K562 (cell line): ENCODE measurements around the gene CNBD2. TPM values are rescaled to one million over a fixed set of nuclear protein-coding genes. Genes with fewer than 3 reads are reported as not detected.
A peak's percentile ranks its signal among the peaks of the same experiment; 100 is the strongest.

Experiments
- ATAC-seq: fragments of 200-7000 bp; cut with Tn5 transposase; 3 replicates; pipeline ENCODE4 v1.9.1; 2020; ENCODE audit warnings: moderate library complexity
- BruUV-seq: library from RNA; stranded (reverse); fragments of 400-500 nt; replicated peaks from 2 replicates; lab custom pipeline; 2021; lab: Mats Ljungman, UMichigan
- CTCF ChIA-PET: fragments of 300-600 bp; formaldehyde crosslinking; extraction: SDS; loops from one replicate; lab custom pipeline; 2021; ENCODE audit warnings: low intra/inter-chr PET ratio; lab: Yijun Ruan, JAX
- POLR2A ChIA-PET: fragments of 300-600, 350-650 bp; sonication (Branson Sonifier 250); formaldehyde crosslinking; extraction: SDS; loops from one replicate; lab custom pipeline; 2021; ENCODE audit warnings: antibody characterized with exemption, inconsistent platforms; lab: Yijun Ruan, JAX
- DNase-seq, 4 experiments: peaks; one replicate each; pipeline versions ENCODE4 v3.0.0 to v3.0.0-alpha.2; 2011 to 2018; ENCODE audit warnings: low spot score in 3 of 4, mixed read lengths in 3 of 4; ENCODE audit errors: extremely low read depth in 1 of 4
- FAIRE-seq: peaks from 2 replicates; lab custom pipeline; 2011; peaks lifted over from hg19 to GRCh38; lab: Jason Lieb, UNC
- H2AFZ ChIP-seq: 2 replicates; pipeline ENCODE4 v1.6.0; 2011; ENCODE audit warnings: low read depth, low read length, control low read depth, inconsistent platforms
- H3K27ac ChIP-seq: fragments of 200-600 bp; 3 replicates; pipeline ENCODE4 v1.8.0; 2011; ENCODE audit warnings: low read depth, mild to moderate bottlenecking, control low read depth, inconsistent platforms, low read length, moderate library complexity, mixed read lengths; ENCODE audit errors: extremely low read depth
- H3K27me3 ChIP-seq, 2 experiments: fragments of 300-600 bp in 1 of 2; 2 replicates in 1 of 2; 3 replicates in 1 of 2; pipeline versions ENCODE4 v1.6.0 to v1.8.0; 2011; ENCODE audit warnings: inconsistent platforms in 2 of 2, low read length in 2 of 2, mild to moderate bottlenecking in 1 of 2, mixed read lengths in 1 of 2, moderate library complexity in 1 of 2; ENCODE audit not compliant: control insufficient read depth in 2 of 2, insufficient read depth in 2 of 2
- H3K36me3 ChIP-seq: fragments of 300-600 bp; 3 replicates; pipeline ENCODE4 v1.8.0; 2011; ENCODE audit warnings: mild to moderate bottlenecking, low read length, inconsistent platforms; ENCODE audit not compliant: control insufficient read depth, insufficient read depth
- H3K4me1 ChIP-seq, 2 experiments: fragments of 200-600 bp in 1 of 2; replicated peaks in 1 of 2; 2 replicates in 1 of 2; 3 replicates in 1 of 2; pipeline versions ENCODE4 v1.5.1 to v1.8.0; 2011; ENCODE audit warnings: inconsistent platforms in 2 of 2, low read length in 2 of 2, mild to moderate bottlenecking in 1 of 2, mixed read lengths in 1 of 2, moderate library complexity in 1 of 2; ENCODE audit not compliant: control insufficient read depth in 2 of 2, insufficient read depth in 2 of 2
- H3K4me2 ChIP-seq: 2 replicates; pipeline ENCODE4 v1.6.1; 2011; ENCODE audit warnings: low read length, control low read depth, inconsistent platforms, mixed read lengths; ENCODE audit not compliant: insufficient read depth
- H3K4me3 ChIP-seq: fragments of 200-600 bp; sonication (generic), shearing (Covaris generic); 2 replicates; pipeline ENCODE4 v1.5.1; 2016; ENCODE audit warnings: control low read depth, inconsistent platforms
- H3K79me2 ChIP-seq: fragments of 200-600 bp; 3 replicates; pipeline ENCODE4 v1.8.0; 2011; ENCODE audit warnings: low read length, inconsistent platforms; ENCODE audit not compliant: control insufficient read depth, insufficient read depth
- H3K9ac ChIP-seq, 2 experiments: 2 replicates each; pipeline versions ENCODE4 v1.6.0 to v1.6.1; 2011; ENCODE audit warnings: low read depth in 2 of 2, low read length in 2 of 2, control low read depth in 1 of 2, inconsistent platforms in 1 of 2, mild to moderate bottlenecking in 1 of 2, mixed read lengths in 1 of 2; ENCODE audit not compliant: insufficient read depth in 1 of 2
- H3K9me1 ChIP-seq: one replicate; pipeline ENCODE4 v1.6.0; 2011; ENCODE audit warnings: inconsistent platforms, mild to moderate bottlenecking, low read length, moderate library complexity; ENCODE audit not compliant: control insufficient read depth, insufficient read depth
- H3K9me3 ChIP-seq: replicated peaks from 2 replicates; pipeline ENCODE4 v1.5.1; 2011; ENCODE audit warnings: low read depth, low read length, inconsistent platforms; ENCODE audit not compliant: control insufficient read depth, insufficient read depth
- H4K20me1 ChIP-seq: replicated peaks from 2 replicates; pipeline ENCODE4 v1.6.1; 2011; ENCODE audit warnings: low read length, inconsistent platforms, mixed read lengths; ENCODE audit not compliant: control insufficient read depth, insufficient read depth
- BCOR ChIP-seq: fragments of 450-650 bp; IDR thresholded peaks from 2 replicates; pipeline ENCODE4 v1.6.1; 2016
- BRCA1 ChIP-seq, 2 experiments: fragments of 450-650 bp in 1 of 2; sonication (generic) in 1 of 2; formaldehyde crosslinking in 1 of 2; IDR thresholded peaks; 2 replicates each; pipeline versions ENCODE4 v1.5.0 to v1.6.1; 2017 to 2020; ENCODE audit warnings: mild to moderate bottlenecking in 1 of 2, missing genetic modification reagents in 1 of 2
- ID3 ChIP-seq, 2 experiments: fragments of 250-450 bp in 1 of 2; fragments of 450-650 bp in 1 of 2; sonication (Bioruptor Pico) in 1 of 2; IDR thresholded peaks; 2 replicates each; pipeline versions ENCODE4 v1.6.1 to v1.8.0; 2016 to 2021; ENCODE audit warnings: mild to moderate bottlenecking in 2 of 2, moderate library complexity in 2 of 2, missing compliant biosample characterization in 1 of 2, missing genetic modification characterization in 1 of 2
- JUND ChIP-seq, 2 experiments: IDR thresholded peaks; 2 replicates in 1 of 2; 3 replicates in 1 of 2; pipeline ENCODE4 v1.6.1; 2011; ENCODE audit warnings: borderline replicate concordance in 2 of 2, low read depth in 2 of 2, low read length in 2 of 2, improper control_type of control experiment in 1 of 2, missing biosample characterization in 1 of 2, missing genetic modification characterization in 1 of 2, missing genetic modification reagents in 1 of 2
- KDM1A ChIP-seq, 2 experiments: fragments of 450-650 bp; IDR thresholded peaks; 2 replicates each; pipeline ENCODE4 v1.6.1; 2016; ENCODE audit warnings: mild to moderate bottlenecking in 2 of 2
- MCM7 ChIP-seq, 2 experiments: fragments of 450-650 bp; IDR thresholded peaks; 2 replicates each; pipeline ENCODE4 v1.6.1; 2016 to 2018
- MXI1 ChIP-seq: IDR thresholded peaks from 2 replicates; pipeline ENCODE4 v1.6.1; 2011; ENCODE audit warnings: low read depth, mild to moderate bottlenecking, improper control_type of control experiment, low read length
- PHTF2 ChIP-seq: fragments of 250-450 bp; sonication (Bioruptor Pico); IDR thresholded peaks from 2 replicates; pipeline ENCODE4 v1.5.0; 2021; ENCODE audit warnings: mild to moderate bottlenecking
- POLR2G ChIP-seq: fragments of 200-400 bp; formaldehyde crosslinking; IDR thresholded peaks from 2 replicates; pipeline ENCODE4 v1.6.1; 2017; ENCODE audit warnings: low read depth, mild to moderate bottlenecking, antibody characterized with exemption, low read length, moderate library complexity
- POLR3A ChIP-seq: IDR thresholded peaks from 2 replicates; pipeline ENCODE4 v1.6.1; 2011; ENCODE audit warnings: borderline replicate concordance, mild to moderate bottlenecking, moderate library complexity; ENCODE audit not compliant: insufficient read length, insufficient read depth; ENCODE audit errors: extremely low read depth
- RAD21 ChIP-seq, 2 experiments: fragments of 250-450 bp in 1 of 2; fragments of 450-650 bp in 1 of 2; sonication (Bioruptor Pico) in 1 of 2; formaldehyde crosslinking in 1 of 2; IDR thresholded peaks in 1 of 2; conservative IDR thresholded peaks in 1 of 2; 2 replicates each; pipeline versions ENCODE4 v1.4.0 to v1.8.0; 2020 to 2022; ENCODE audit warnings: mild to moderate bottlenecking in 2 of 2, moderate library complexity in 1 of 2
- RBM25 ChIP-seq: fragments of 200-400 bp; formaldehyde crosslinking; IDR thresholded peaks from 2 replicates; pipeline ENCODE4 v1.6.1; 2018; ENCODE audit warnings: low read length, low read depth, moderate library complexity; ENCODE audit not compliant: severe bottlenecking
- SMARCE1 ChIP-seq: fragments of 450-650 bp; IDR thresholded peaks from 2 replicates; pipeline ENCODE4 v1.7.1; 2016; ENCODE audit warnings: mild to moderate bottlenecking
- TCF7L2 ChIP-seq: fragments of 150-350 bp; IDR thresholded peaks from 2 replicates; pipeline ENCODE4 v1.6.1; 2016; ENCODE audit warnings: low read depth, mild to moderate bottlenecking, low read length, moderate library complexity
- XRCC4 ChIP-seq: IDR thresholded peaks from one replicate; pipeline ENCODE4 v1.6.1; 2011; ENCODE audit not compliant: insufficient read depth, insufficient read length; ENCODE audit errors: extremely low read depth
- YBX1 ChIP-seq: fragments of 450-650 bp; IDR thresholded peaks from 2 replicates; pipeline ENCODE4 v1.7.1; 2016; ENCODE audit warnings: mild to moderate bottlenecking
- ZNF740 ChIP-seq, 3 experiments: fragments of 200-800 bp in 1 of 3; sonication (Bioruptor generic) in 1 of 3; sonication (generic) in 1 of 3; formaldehyde crosslinking in 1 of 3; IDR thresholded peaks; 2 replicates each; pipeline versions ENCODE4 v1.6.1 to v1.8.0; 2016 to 2022; ENCODE audit warnings: mild to moderate bottlenecking in 2 of 3, missing compliant biosample characterization in 2 of 3, missing genetic modification characterization in 2 of 3, missing genetic modification reagents in 1 of 3
- ZNF764 ChIP-seq: fragments of 250-450 bp; sonication (Bioruptor Pico); IDR thresholded peaks from 2 replicates; pipeline ENCODE4 v1.4.0; 2020; ENCODE audit warnings: low read depth, mild to moderate bottlenecking, moderate library complexity
- ZZZ3 ChIP-seq: fragments of 450-650 bp; IDR thresholded peaks from 2 replicates; pipeline ENCODE4 v1.6.1; 2016; ENCODE audit warnings: antibody characterized with exemption, mild to moderate bottlenecking, moderate library complexity
- WGBS: fragments of 100-300 bp; shearing (Covaris generic); methylation state at CpG from one replicate; pipeline ENCODE4 v1.1.6; 2016; ENCODE audit warnings: low coverage, mixed read lengths; ENCODE audit not compliant: insufficient coverage; ENCODE audit errors: missing lambda C conversion rate; 5-methylcytosine and 5-hydroxymethylcytosine counted together
- in situ Hi-C: fragments of 300-500 bp; cut with MboI; formaldehyde crosslinking; loops from 4 replicates; pipeline ENCODE4 v1.15.0; 2018; ENCODE audit warnings: inconsistent platforms, mixed read lengths
- intact Hi-C: fragments of 100-400 bp; cut with micrococcal nuclease; formaldehyde crosslinking; loops from 2 replicates; pipeline ENCODE4 v1.14.2; 2022
- polyA plus RNA-seq, 8 experiments: library from polyadenylated mRNA; depleted of rRNA in 4 of 8; stranded (reverse) in 5 of 8; unstranded in 3 of 8; fragments of >200 nt; fragmentation: Nextera tagmentation in 2 of 8; fragmentation: Illumina TruSeq in 1 of 8; extraction: Ambion mirVana in 2 of 8; extraction: Trizol in 1 of 8; gene quantifications; 2 replicates each; pipeline versions ENCODE4 v1.2.1 to v1.2.3, GENCODE V29; 2011 to 2014; ENCODE audit warnings: inconsistent platforms in 1 of 8, missing spikeins in 1 of 8
- total RNA-seq, 7 experiments: library from RNA; depleted of rRNA in 6 of 7; stranded (reverse); fragments of >200 nt in 6 of 7; fragmentation: Illumina TruSeq in 2 of 7; extraction: Trizol in 2 of 7; gene quantifications; 2 replicates each; pipeline versions ENCODE4 v1.2.1 to v1.2.3, GENCODE V29; 2011 to 2021; ENCODE audit warnings: low replicate concordance in 1 of 7

The CNBD2 gene
- total and polyA plus RNA-seq, 9 of the 15 experiments (the other 6 are each of a cell fraction or from before 2014, with no cell fraction given): 3.2 to 17.5 (median 5.3) TPM

DNA sequence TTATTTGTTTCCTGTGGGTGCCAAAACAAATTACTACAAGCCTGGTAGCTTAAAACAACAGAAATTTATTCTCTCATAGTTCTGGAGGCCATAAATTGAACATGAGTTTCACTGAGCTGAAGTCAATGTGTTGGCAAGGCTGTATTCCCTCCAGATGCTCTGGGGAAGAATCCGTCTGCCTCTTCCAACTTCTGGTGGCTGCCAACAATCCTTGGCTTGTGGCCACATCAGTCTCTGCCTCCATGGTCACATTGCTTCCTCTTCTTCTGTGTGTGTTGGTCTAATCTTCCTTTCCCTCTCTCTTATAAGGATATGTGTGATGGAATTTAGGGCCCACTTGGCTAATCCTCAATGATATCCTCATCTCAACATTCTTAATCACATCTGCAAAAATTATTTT lies 93.4 kb downstream of the CNBD2 start (continued):
- TF ChIP-seq KDM1A (IDR thresholded peaks at IDR 0.05): peak in 1 of 2 experiments; percentile 40; a peak in 2 of 4 replicates
- TF ChIP-seq BRCA1 (IDR thresholded peaks at IDR 0.05): no peak
- TF ChIP-seq BRCA1 (CRISPR knock-in tag; IDR thresholded peaks at IDR 0.05): no peak
- TF ChIP-seq RBM25: peak; percentile 88
- TF ChIP-seq MXI1: no peak
- no peak for TF ChIP-seq ZNF764 (CRISPR knock-in tag)
- no peak for TF ChIP-seq XRCC4
- TF ChIP-seq POLR3A: no peak
- no peak for TF ChIP-seq ZZZ3
- no peak for TF ChIP-seq POLR2G
- TF ChIP-seq BCOR: peak; percentile 86

DNA sequence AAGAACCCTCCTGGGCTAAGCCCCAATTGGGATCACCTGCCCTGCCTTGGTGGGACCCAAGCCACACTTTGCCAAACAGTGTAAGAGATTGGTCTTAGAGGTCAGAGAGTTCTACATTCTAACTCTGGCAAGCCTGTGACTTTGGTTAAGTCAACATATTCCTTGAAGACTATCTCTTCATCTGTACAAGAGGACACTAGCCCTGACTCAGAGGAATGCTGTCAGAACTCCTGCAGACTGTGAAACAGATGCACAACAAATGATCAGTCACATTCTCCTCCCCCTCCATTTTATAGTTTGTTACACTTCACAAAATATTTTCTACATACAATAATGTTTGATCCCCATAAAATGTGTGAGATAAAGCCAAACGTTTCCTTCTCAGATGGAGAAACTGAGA lies 94.4 kb downstream of the CNBD2 start:
- Histone ChIP-seq H3K27ac (no peak overlapping the region; the same call in 2 of the 3 replicates), H3K79me2 (no peaks in the 10 kb centered on the region), H4K20me1 (no peaks in the 10 kb centered on the region), H3K4me3 (no peak overlapping the region), H3K27me3 (no peaks in the 10 kb centered on the region), H3K4me2 (0 out of 2 replicates have a peak overlapping the region, but pooled peaks have one; percentile 42), H3K9ac (no peak overlapping the region), H3K9me3 (no peaks in the 10 kb centered on the region), H2AFZ (peak overlapping the region; percentile 53), H3K36me3 (no peaks in the 10 kb centered on the region), H3K4me1 (peaks cover 15 to 20% of the 10 kb centered on the region in 2 experiments), H3K9me1 (no peaks in the 10 kb centered on the region)
- CTCF ChIA-PET: no interaction called here
- BruUV-seq: no TSS peak
- POLR2A ChIA-PET: no interaction called here
- ATAC-seq (peak; percentile 17; the same call in 2 of the 3 replicates), DNase-seq (peak; percentile 53 to 62 (median 62)), FAIRE-seq (peak; percentile 78)
- intact Hi-C loops (no loop called here), in situ Hi-C loops (no loop called here)
- 0% methylated on average over 1 of the region's 1 CpG for WGBS
- 0 out of 2 replicates have a peak, but pooled peaks have one; percentile 13 for TF ChIP-seq SMARCE1
- no peak for TF ChIP-seq MCM7 (IDR thresholded peaks at IDR 0.05)
- no peak for TF ChIP-seq TCF7L2
- TF ChIP-seq ZNF740 (CRISPR knock-in tag; IDR thresholded peaks at IDR 0.05): 0 out of 2 replicates have a peak, but pooled peaks have one; percentile 24
- TF ChIP-seq ZNF740 (tag; IDR thresholded peaks at IDR 0.05): no peak
- peak; percentile 71; the same call in 1 of the 2 replicates for TF ChIP-seq JUND (IDR thresholded peaks at IDR 0.05; ENCODE audit: borderline replicate concordance, low read depth, low read length)
- no peak; the same call in 2 of the 3 replicates for TF ChIP-seq JUND (tag; IDR thresholded peaks at IDR 0.05; ENCODE audit: borderline replicate concordance, low read depth, low read length)
- no peak for TF ChIP-seq ID3 (CRISPR knock-in tag; IDR thresholded peaks at IDR 0.05)
- no peak for TF ChIP-seq ID3 (tag; IDR thresholded peaks at IDR 0.05)
- TF ChIP-seq RAD21 (CRISPR knock-in tag; conservative IDR thresholded peaks at IDR 0.05 in 1 of 2, IDR thresholded peaks at IDR 0.05 in 1 of 2): 0 out of 4 replicates have a peak, but pooled peaks of 1 of the 2 experiments have one; percentile 20
- TF ChIP-seq YBX1: no peak
- TF ChIP-seq PHTF2: no peak
